ENCODE measurements around the gene PPP1R26. TPM values are rescaled to one million over a fixed set of nuclear protein-coding genes. Genes with fewer than 3 reads are reported as not detected.

PPP1R26 gene
- total and polyA plus RNA-seq, 2 of the 8 experiments (the other 6 are each of a cell fraction or from before 2014, with no cell fraction given): 9.8 to 32.7 TPM

DNA sequence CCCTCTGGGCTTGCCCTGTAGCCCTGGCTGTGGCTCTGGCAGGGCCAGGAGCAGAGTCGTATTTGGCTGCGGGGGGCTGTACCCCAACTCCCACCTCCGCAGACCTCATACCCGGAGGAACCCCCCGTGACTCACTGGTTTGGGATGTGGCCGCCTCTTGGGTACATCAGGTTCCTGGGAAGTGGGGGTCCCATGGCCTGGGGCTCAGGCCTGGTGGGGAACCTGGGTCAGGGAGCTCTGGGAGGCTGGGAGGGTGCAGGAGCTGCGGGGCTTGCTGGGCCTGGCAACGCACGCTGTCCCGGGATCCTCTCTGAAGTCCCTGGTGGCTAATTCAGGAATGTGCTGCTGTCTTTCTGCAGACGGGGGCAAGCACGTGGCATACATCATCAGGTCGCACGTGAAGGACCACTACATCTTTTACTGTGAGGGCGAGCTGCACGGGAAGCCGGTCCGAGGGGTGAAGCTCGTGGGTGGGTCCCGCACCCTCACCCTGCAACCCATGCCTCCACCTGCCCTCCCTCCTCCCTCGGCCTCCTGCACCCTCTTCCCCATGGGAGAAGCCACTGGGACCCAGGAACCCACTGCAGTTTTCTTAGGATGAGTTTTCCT lies 44.0 kb downstream of the PPP1R26 start (continued):
- TF ChIP-seq, protein P1, sequence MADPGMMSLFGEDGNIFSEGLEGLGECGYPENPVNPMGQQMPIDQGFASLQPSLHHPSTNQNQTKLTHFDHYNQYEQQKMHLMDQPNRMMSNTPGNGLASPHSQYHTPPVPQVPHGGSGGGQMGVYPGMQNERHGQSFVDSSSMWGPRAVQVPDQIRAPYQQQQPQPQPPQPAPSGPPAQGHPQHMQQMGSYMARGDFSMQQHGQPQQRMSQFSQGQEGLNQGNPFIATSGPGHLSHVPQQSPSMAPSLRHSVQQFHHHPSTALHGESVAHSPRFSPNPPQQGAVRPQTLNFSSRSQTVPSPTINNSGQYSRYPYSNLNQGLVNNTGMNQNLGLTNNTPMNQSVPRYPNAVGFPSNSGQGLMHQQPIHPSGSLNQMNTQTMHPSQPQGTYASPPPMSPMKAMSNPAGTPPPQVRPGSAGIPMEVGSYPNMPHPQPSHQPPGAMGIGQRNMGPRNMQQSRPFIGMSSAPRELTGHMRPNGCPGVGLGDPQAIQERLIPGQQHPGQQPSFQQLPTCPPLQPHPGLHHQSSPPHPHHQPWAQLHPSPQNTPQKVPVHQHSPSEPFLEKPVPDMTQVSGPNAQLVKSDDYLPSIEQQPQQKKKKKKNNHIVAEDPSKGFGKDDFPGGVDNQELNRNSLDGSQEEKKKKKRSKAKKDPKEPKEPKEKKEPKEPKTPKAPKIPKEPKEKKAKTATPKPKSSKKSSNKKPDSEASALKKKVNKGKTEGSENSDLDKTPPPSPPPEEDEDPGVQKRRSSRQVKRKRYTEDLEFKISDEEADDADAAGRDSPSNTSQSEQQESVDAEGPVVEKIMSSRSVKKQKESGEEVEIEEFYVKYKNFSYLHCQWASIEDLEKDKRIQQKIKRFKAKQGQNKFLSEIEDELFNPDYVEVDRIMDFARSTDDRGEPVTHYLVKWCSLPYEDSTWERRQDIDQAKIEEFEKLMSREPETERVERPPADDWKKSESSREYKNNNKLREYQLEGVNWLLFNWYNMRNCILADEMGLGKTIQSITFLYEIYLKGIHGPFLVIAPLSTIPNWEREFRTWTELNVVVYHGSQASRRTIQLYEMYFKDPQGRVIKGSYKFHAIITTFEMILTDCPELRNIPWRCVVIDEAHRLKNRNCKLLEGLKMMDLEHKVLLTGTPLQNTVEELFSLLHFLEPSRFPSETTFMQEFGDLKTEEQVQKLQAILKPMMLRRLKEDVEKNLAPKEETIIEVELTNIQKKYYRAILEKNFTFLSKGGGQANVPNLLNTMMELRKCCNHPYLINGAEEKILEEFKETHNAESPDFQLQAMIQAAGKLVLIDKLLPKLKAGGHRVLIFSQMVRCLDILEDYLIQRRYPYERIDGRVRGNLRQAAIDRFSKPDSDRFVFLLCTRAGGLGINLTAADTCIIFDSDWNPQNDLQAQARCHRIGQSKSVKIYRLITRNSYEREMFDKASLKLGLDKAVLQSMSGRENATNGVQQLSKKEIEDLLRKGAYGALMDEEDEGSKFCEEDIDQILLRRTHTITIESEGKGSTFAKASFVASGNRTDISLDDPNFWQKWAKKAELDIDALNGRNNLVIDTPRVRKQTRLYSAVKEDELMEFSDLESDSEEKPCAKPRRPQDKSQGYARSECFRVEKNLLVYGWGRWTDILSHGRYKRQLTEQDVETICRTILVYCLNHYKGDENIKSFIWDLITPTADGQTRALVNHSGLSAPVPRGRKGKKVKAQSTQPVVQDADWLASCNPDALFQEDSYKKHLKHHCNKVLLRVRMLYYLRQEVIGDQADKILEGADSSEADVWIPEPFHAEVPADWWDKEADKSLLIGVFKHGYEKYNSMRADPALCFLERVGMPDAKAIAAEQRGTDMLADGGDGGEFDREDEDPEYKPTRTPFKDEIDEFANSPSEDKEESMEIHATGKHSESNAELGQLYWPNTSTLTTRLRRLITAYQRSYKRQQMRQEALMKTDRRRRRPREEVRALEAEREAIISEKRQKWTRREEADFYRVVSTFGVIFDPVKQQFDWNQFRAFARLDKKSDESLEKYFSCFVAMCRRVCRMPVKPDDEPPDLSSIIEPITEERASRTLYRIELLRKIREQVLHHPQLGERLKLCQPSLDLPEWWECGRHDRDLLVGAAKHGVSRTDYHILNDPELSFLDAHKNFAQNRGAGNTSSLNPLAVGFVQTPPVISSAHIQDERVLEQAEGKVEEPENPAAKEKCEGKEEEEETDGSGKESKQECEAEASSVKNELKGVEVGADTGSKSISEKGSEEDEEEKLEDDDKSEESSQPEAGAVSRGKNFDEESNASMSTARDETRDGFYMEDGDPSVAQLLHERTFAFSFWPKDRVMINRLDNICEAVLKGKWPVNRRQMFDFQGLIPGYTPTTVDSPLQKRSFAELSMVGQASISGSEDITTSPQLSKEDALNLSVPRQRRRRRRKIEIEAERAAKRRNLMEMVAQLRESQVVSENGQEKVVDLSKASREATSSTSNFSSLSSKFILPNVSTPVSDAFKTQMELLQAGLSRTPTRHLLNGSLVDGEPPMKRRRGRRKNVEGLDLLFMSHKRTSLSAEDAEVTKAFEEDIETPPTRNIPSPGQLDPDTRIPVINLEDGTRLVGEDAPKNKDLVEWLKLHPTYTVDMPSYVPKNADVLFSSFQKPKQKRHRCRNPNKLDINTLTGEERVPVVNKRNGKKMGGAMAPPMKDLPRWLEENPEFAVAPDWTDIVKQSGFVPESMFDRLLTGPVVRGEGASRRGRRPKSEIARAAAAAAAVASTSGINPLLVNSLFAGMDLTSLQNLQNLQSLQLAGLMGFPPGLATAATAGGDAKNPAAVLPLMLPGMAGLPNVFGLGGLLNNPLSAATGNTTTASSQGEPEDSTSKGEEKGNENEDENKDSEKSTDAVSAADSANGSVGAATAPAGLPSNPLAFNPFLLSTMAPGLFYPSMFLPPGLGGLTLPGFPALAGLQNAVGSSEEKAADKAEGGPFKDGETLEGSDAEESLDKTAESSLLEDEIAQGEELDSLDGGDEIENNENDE (IDR thresholded peaks at IDR 0.05; ENCODE audit: insufficient replicate concordance, low read length): no peak
- TF ChIP-seq, protein P2, sequence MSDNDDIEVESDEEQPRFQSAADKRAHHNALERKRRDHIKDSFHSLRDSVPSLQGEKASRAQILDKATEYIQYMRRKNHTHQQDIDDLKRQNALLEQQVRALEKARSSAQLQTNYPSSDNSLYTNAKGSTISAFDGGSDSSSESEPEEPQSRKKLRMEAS (IDR thresholded peaks at IDR 0.05): peak; percentile 44; the same call in 1 of the 2 replicates
- no peak for TF ChIP-seq MAFK (IDR thresholded peaks at IDR 0.05; ENCODE audit: low read depth, low read length)
- TF ChIP-seq, protein P3, sequence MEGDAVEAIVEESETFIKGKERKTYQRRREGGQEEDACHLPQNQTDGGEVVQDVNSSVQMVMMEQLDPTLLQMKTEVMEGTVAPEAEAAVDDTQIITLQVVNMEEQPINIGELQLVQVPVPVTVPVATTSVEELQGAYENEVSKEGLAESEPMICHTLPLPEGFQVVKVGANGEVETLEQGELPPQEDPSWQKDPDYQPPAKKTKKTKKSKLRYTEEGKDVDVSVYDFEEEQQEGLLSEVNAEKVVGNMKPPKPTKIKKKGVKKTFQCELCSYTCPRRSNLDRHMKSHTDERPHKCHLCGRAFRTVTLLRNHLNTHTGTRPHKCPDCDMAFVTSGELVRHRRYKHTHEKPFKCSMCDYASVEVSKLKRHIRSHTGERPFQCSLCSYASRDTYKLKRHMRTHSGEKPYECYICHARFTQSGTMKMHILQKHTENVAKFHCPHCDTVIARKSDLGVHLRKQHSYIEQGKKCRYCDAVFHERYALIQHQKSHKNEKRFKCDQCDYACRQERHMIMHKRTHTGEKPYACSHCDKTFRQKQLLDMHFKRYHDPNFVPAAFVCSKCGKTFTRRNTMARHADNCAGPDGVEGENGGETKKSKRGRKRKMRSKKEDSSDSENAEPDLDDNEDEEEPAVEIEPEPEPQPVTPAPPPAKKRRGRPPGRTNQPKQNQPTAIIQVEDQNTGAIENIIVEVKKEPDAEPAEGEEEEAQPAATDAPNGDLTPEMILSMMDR (IDR thresholded peaks at IDR 0.05; ENCODE audit: control extremely low read depth in 1 of 3, insufficient read depth in 1 of 3, low read depth in 1 of 3, low read length in 3 of 3): peak in 2 of 3 experiments; percentile 28 to 33; a peak in 2 of 4 replicates
